K562 (cell line): ENCODE measurements around the gene POLDIP3. TPM values are rescaled to one million over a fixed set of nuclear protein-coding genes. Genes with fewer than 3 reads are reported as not detected.

Experiments
- ATAC-seq: fragments of 200-7000 bp; cut with Tn5 transposase; 3 replicates; pipeline ENCODE4 v1.9.1; 2020; ENCODE audit warnings: moderate library complexity
- BruUV-seq: library from RNA; stranded (reverse); fragments of 400-500 nt; replicated peaks from 2 replicates; lab custom pipeline; 2021; lab: Mats Ljungman, UMichigan
- CTCF ChIA-PET: fragments of 300-600 bp; formaldehyde crosslinking; extraction: SDS; loops from one replicate; lab custom pipeline; 2021; ENCODE audit warnings: low intra/inter-chr PET ratio; lab: Yijun Ruan, JAX
- POLR2A ChIA-PET: fragments of 300-600, 350-650 bp; sonication (Branson Sonifier 250); formaldehyde crosslinking; extraction: SDS; loops from one replicate; lab custom pipeline; 2021; ENCODE audit warnings: antibody characterized with exemption, inconsistent platforms; lab: Yijun Ruan, JAX
- DNase-seq, 4 experiments: peaks; one replicate each; pipeline versions ENCODE4 v3.0.0 to v3.0.0-alpha.2; 2011 to 2018; ENCODE audit warnings: low spot score in 3 of 4, mixed read lengths in 3 of 4; ENCODE audit errors: extremely low read depth in 1 of 4
- FAIRE-seq: peaks from 2 replicates; lab custom pipeline; 2011; peaks lifted over from hg19 to GRCh38; lab: Jason Lieb, UNC
- H2AFZ ChIP-seq: 2 replicates; pipeline ENCODE4 v1.6.0; 2011; ENCODE audit warnings: low read depth, low read length, control low read depth, inconsistent platforms
- H3K27ac ChIP-seq: fragments of 200-600 bp; 3 replicates; pipeline ENCODE4 v1.8.0; 2011; ENCODE audit warnings: low read depth, mild to moderate bottlenecking, control low read depth, inconsistent platforms, low read length, moderate library complexity, mixed read lengths; ENCODE audit errors: extremely low read depth
- H3K27me3 ChIP-seq, 2 experiments: fragments of 300-600 bp in 1 of 2; 2 replicates in 1 of 2; 3 replicates in 1 of 2; pipeline versions ENCODE4 v1.6.0 to v1.8.0; 2011; ENCODE audit warnings: inconsistent platforms in 2 of 2, low read length in 2 of 2, mild to moderate bottlenecking in 1 of 2, mixed read lengths in 1 of 2, moderate library complexity in 1 of 2; ENCODE audit not compliant: control insufficient read depth in 2 of 2, insufficient read depth in 2 of 2
- H3K36me3 ChIP-seq: fragments of 300-600 bp; 3 replicates; pipeline ENCODE4 v1.8.0; 2011; ENCODE audit warnings: mild to moderate bottlenecking, low read length, inconsistent platforms; ENCODE audit not compliant: control insufficient read depth, insufficient read depth
- H3K4me1 ChIP-seq, 2 experiments: fragments of 200-600 bp in 1 of 2; replicated peaks in 1 of 2; 2 replicates in 1 of 2; 3 replicates in 1 of 2; pipeline versions ENCODE4 v1.5.1 to v1.8.0; 2011; ENCODE audit warnings: inconsistent platforms in 2 of 2, low read length in 2 of 2, mild to moderate bottlenecking in 1 of 2, mixed read lengths in 1 of 2, moderate library complexity in 1 of 2; ENCODE audit not compliant: control insufficient read depth in 2 of 2, insufficient read depth in 2 of 2
- H3K4me2 ChIP-seq: 2 replicates; pipeline ENCODE4 v1.6.1; 2011; ENCODE audit warnings: low read length, control low read depth, inconsistent platforms, mixed read lengths; ENCODE audit not compliant: insufficient read depth
- H3K4me3 ChIP-seq: fragments of 200-600 bp; sonication (generic), shearing (Covaris generic); 2 replicates; pipeline ENCODE4 v1.5.1; 2016; ENCODE audit warnings: control low read depth, inconsistent platforms
- H3K79me2 ChIP-seq: fragments of 200-600 bp; 3 replicates; pipeline ENCODE4 v1.8.0; 2011; ENCODE audit warnings: low read length, inconsistent platforms; ENCODE audit not compliant: control insufficient read depth, insufficient read depth
- H3K9ac ChIP-seq, 2 experiments: 2 replicates each; pipeline versions ENCODE4 v1.6.0 to v1.6.1; 2011; ENCODE audit warnings: low read depth in 2 of 2, low read length in 2 of 2, control low read depth in 1 of 2, inconsistent platforms in 1 of 2, mild to moderate bottlenecking in 1 of 2, mixed read lengths in 1 of 2; ENCODE audit not compliant: insufficient read depth in 1 of 2
- H3K9me1 ChIP-seq: one replicate; pipeline ENCODE4 v1.6.0; 2011; ENCODE audit warnings: inconsistent platforms, mild to moderate bottlenecking, low read length, moderate library complexity; ENCODE audit not compliant: control insufficient read depth, insufficient read depth
- H3K9me3 ChIP-seq: replicated peaks from 2 replicates; pipeline ENCODE4 v1.5.1; 2011; ENCODE audit warnings: low read depth, low read length, inconsistent platforms; ENCODE audit not compliant: control insufficient read depth, insufficient read depth
- H4K20me1 ChIP-seq: replicated peaks from 2 replicates; pipeline ENCODE4 v1.6.1; 2011; ENCODE audit warnings: low read length, inconsistent platforms, mixed read lengths; ENCODE audit not compliant: control insufficient read depth, insufficient read depth
- BRD9 ChIP-seq: fragments of 450-650 bp; IDR thresholded peaks from 2 replicates; pipeline ENCODE4 v1.6.1; 2018; ENCODE audit warnings: low read depth; ENCODE audit not compliant: partially characterized antibody
- CHD2 ChIP-seq: IDR thresholded peaks from 2 replicates; pipeline ENCODE4 v1.6.1; 2011; ENCODE audit warnings: low read depth, low read length
- NFYB ChIP-seq: IDR thresholded peaks from 2 replicates; pipeline ENCODE4 v1.6.1; 2011; ENCODE audit warnings: mild to moderate bottlenecking, moderate library complexity; ENCODE audit not compliant: insufficient read length; ENCODE audit errors: extremely low read depth
- RNF2 ChIP-seq: sonication (generic); IDR thresholded peaks from 2 replicates; pipeline ENCODE4 v1.6.1; 2016
- YBX1 ChIP-seq: fragments of 450-650 bp; IDR thresholded peaks from 2 replicates; pipeline ENCODE4 v1.7.1; 2016; ENCODE audit warnings: mild to moderate bottlenecking
- ZC3H4 ChIP-seq: sonication (generic); formaldehyde crosslinking; IDR thresholded peaks from 2 replicates; pipeline ENCODE4 v1.9.0; 2021; ENCODE audit warnings: missing genetic modification reagents, borderline replicate concordance
- WGBS: fragments of 100-300 bp; shearing (Covaris generic); methylation state at CpG from one replicate; pipeline ENCODE4 v1.1.6; 2016; ENCODE audit warnings: low coverage, mixed read lengths; ENCODE audit not compliant: insufficient coverage; ENCODE audit errors: missing lambda C conversion rate; 5-methylcytosine and 5-hydroxymethylcytosine counted together
- in situ Hi-C: fragments of 300-500 bp; cut with MboI; formaldehyde crosslinking; loops from 4 replicates; pipeline ENCODE4 v1.15.0; 2018; ENCODE audit warnings: inconsistent platforms, mixed read lengths
- intact Hi-C: fragments of 100-400 bp; cut with micrococcal nuclease; formaldehyde crosslinking; loops from 2 replicates; pipeline ENCODE4 v1.14.2; 2022
- polyA plus RNA-seq, 8 experiments: library from polyadenylated mRNA; depleted of rRNA in 4 of 8; stranded (reverse) in 5 of 8; unstranded in 3 of 8; fragments of >200 nt; fragmentation: Nextera tagmentation in 2 of 8; fragmentation: Illumina TruSeq in 1 of 8; extraction: Ambion mirVana in 2 of 8; extraction: Trizol in 1 of 8; gene quantifications; 2 replicates each; pipeline versions ENCODE4 v1.2.1 to v1.2.3, GENCODE V29; 2011 to 2014; ENCODE audit warnings: inconsistent platforms in 1 of 8, missing spikeins in 1 of 8
- total RNA-seq, 7 experiments: library from RNA; depleted of rRNA in 6 of 7; stranded (reverse); fragments of >200 nt in 6 of 7; fragmentation: Illumina TruSeq in 2 of 7; extraction: Trizol in 2 of 7; gene quantifications; 2 replicates each; pipeline versions ENCODE4 v1.2.1 to v1.2.3, GENCODE V29; 2011 to 2021; ENCODE audit warnings: low replicate concordance in 1 of 7

Gene POLDIP3
- total and polyA plus RNA-seq, 9 of the 15 experiments (the other 6 are each of a cell fraction or from before 2014, with no cell fraction given): 14.3 to 53.0 (median 26.3) TPM

GRCh38 chr22:42608823-42609361 lies 5.8 kb downstream of the POLDIP3 start:
- Histone ChIP-seq H3K79me2 (peaks cover 89% of the 10 kb centered on the region), H2AFZ (no peak overlapping the region), H3K9me3 (no peaks in the 10 kb centered on the region), H3K4me2 (no peak overlapping the region), H4K20me1 (0 out of 2 replicates have a peak, but pooled peaks cover 17% of the 10 kb centered on the region), H3K4me1 (peaks cover 7 to 13% of the 10 kb centered on the region in 2 experiments; a peak in 3 of 5 replicates), H3K27me3 (no peaks in the 10 kb centered on the region), H3K9ac (no peak overlapping the region), H3K36me3 (peaks cover 66% of the 10 kb centered on the region; the same call in 2 of the 3 replicates), H3K4me3 (no peak overlapping the region), H3K9me1 (no peaks in the 10 kb centered on the region), H3K27ac (no peak overlapping the region)
- no peak for FAIRE-seq
- WGBS: 94% methylated on average over 8 of the region's 11 CpGs
- intact Hi-C loops: no loop called here
- ATAC-seq: no peak
- in situ Hi-C loops: no loop called here
- ChIA-PET POLR2A (interaction anchor here (0.7 kb wide), 3 partner anchors 13 to 565 kb away, joined by 3 to 5 read pairs (median 4); no protein-coding TSS in a partner anchor), CTCF (no interaction called here)
- DNase-seq: no peak
- BruUV-seq: no TSS peak
- TF ChIP-seq CHD2 (no peak), RNF2 (no peak), ZC3H4 (CRISPR knock-in tag) (no peak), YBX1 (no peak)

DNA sequence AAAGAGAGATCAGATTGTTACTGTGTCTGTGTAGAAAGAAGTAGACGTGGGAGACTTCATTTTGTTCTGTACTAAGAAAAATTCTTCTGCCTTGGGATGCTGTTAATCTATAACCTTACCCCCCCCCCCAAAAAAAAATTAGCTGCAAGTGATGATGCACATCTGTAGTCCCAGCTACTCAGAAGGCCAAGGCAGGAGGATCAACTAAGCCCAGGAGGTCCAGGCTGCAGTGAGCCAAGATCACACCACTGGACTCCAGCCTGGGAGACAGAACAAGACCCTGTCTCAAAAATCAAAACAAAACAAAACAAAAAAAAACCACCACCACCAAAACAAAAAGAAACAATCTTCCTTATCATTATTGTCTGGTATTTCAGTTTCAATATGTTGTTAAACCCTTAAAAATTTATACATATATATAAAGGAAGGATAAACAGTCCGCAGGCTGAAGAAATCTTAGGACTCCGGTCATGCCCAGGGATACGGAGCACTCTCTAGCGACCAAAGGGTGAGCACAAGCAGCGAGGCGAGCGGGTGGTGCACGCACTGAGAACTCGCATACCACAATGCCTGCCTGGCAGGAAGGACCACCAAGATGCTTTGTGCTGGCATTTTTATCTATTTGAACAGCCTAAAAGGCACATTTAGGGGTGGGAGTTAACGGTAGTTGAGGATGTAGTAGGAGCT lies 6.4 kb downstream of the POLDIP3 start:
- Histone ChIP-seq H3K27ac (no peak overlapping the region), H3K36me3 (peaks cover 70% of the 10 kb centered on the region; the same call in 2 of the 3 replicates), H3K9me3 (no peaks in the 10 kb centered on the region), H3K9me1 (no peaks in the 10 kb centered on the region), H4K20me1 (0 out of 2 replicates have a peak, but pooled peaks cover 16% of the 10 kb centered on the region), H2AFZ (no peak overlapping the region), H3K4me3 (no peak overlapping the region), H3K4me1 (peaks cover 7 to 10% of the 10 kb centered on the region in 2 experiments; a peak in 3 of 5 replicates), H3K9ac (no peak overlapping the region), H3K79me2 (peaks cover 89% of the 10 kb centered on the region), H3K4me2 (no peak overlapping the region), H3K27me3 (no peaks in the 10 kb centered on the region)
- BruUV-seq: no TSS peak
- FAIRE-seq (no peak), DNase-seq (no peak), ATAC-seq (no peak)
- ChIA-PET POLR2A (interaction anchor here (0.6 to 0.7 kb wide), 2 partner anchors 25 to 565 kb away, joined by 3 read pairs; no protein-coding TSS in a partner anchor), CTCF (no interaction called here)
- intact Hi-C loops (no loop called here), in situ Hi-C loops (no loop called here)
- 90% methylated on average over 11 of the region's 11 CpGs for WGBS
- TF ChIP-seq BRD9 (no peak), NFYB (no peak)
